ENCODE data around the gene ASB8. TPM values are rescaled to one million over a fixed set of nuclear protein-coding genes. Genes with fewer than 3 reads are reported as not detected.
A peak's percentile ranks its signal among the peaks of the same experiment; 100 is the strongest.

Gene ASB8, protein sequence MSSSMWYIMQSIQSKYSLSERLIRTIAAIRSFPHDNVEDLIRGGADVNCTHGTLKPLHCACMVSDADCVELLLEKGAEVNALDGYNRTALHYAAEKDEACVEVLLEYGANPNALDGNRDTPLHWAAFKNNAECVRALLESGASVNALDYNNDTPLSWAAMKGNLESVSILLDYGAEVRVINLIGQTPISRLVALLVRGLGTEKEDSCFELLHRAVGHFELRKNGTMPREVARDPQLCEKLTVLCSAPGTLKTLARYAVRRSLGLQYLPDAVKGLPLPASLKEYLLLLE
- 24.7 TPM for total RNA-seq

DNA sequence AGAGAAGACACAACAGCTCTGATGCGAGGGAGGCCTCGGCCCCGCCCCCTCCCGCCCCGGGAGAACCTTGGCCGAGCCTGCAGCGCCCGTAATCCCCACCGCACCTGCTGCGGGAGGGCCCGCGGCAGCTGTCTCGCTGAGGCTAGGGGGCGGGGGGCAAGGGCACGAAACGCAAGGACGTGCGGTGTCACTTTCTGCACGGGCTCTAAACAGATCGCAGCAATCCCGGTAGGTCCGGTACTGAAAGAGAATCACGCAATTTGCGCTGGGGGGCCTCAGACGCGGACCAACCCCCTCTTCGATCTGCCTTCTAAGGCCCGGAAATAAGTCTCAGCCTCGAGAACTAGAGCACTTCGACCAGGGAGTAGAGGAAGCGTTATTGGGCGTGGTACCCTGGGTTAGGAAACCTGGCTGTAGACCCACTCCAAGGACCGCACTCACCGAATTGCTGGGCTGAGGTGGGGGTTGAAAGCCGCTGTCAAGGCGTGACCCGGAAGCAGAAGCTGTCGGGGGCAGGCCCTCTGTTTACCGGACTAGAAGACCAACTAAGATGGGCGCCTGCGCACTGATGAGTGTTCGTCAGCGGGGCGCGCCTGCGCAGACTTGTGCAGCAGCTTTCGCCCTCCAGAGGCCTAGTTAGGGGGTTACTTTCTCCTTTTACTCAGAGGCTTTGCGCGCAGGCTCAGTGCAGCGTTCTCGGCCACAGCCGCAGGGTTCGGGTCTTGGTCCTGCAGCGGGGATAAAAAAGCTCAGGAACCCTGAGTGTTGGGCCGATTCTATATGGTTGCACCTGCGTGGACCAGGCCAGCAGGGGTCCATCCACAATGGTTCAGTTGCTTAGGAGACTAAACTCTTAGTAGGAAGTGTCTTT lies at the start of gene ASB8:
ASB8 (minus strand) TSS at position 498 of the 871 bp plus-strand sequence. CDS start 4,019 bp downstream, outside the sequence.
- DNase-seq (ENCODE audit: low spot score), result peak; percentile 99
- ATAC-seq, result peak; percentile 97

DNA sequence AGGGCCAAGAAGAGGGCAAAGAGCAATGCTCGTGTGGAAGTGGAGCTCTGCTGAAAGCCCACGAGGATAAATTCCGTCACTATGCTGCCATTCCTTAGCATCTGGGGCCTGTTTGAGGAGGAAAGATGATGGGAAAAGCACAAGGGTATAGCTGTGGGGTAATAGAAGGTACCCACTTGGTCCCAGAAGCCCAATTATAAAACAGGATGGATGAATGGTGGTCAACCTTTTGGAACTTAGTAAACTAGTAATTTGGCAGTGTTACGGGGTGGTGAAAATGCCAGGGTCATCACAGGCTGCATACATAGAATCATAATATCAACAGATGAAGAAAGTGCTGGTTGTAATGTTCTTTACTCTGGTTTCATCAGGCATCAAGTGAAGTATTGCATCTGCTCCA lies 45.9 kb upstream of the ASB8 start, which contains the start of gene OR10AD1:
OR10AD1 (minus strand) TSS at position 101 of the 400 bp plus-strand sequence; CDS start at position 101, 0 bp downstream.
- no peak for ATAC-seq

DNA sequence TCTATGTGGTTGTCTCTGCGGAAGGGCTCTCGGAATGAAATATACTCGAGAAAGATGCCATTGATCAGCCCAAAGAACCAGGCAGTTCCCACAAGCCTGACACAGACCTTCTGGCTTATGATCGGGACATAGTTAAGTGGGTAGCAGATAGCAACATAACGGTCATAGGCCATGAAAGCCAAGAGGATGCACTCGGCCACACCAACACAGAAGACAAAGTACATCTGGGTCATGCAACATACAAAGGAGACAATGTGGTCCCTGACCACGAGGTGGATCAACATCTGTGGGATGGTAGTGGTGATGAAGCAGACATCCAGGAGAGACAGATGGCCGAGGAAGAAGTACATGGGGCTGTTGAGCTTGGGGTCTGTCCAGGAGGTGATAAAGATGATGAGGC lies 45.5 kb upstream of the ASB8 start:
- DNase-seq (ENCODE audit: low spot score), result no peak
- no peak for ATAC-seq

More for the DNA sequence above, 45.9 kb upstream of the ASB8 start, which contains the start of gene OR10AD1:
- no peak for DNase-seq (ENCODE audit: low spot score)

DNA sequence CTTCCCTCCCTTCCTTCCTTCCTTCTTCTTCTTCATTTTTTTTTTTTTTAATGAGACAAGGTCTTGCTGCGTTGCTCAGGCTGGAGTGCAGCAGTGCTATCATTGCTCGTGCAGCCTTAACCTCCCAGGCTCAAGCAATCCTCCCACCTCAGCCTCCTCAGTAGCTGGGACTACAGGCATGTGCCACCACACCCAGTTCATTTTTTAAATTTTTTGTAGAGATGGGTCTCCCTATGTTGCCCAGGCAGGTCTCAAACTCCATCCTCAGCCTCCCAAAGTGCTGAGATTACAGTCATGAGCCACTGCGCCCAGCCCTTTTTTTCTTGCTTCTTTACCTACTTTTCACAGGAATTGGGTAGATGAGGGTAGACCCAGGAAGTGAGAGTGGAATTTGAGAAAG lies 44.2 kb upstream of the ASB8 start:
- DNase-seq (ENCODE audit: low spot score) (no peak), ATAC-seq (no peak)

DNA sequence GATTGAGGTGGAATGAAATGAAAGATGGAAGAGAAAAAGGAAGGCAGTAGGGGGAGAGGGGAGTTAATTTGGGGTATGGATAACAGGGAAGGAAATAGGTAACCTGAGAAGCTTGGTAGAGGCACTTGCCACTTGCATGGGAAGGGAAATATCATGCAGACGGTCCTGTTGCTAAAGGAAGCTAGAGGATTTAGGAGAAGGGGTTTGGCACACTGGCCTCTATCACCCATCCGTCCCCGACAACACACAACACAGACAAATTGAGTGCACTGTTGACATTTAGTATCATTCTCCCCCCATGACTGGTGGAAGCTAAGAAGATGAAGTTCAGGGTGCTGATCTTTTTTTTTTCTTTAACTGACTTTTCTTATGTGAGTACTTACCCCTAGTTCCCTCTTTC lies 43.8 kb upstream of the ASB8 start:
- ATAC-seq, result no peak
- DNase-seq (ENCODE audit: low spot score), result no peak

DNA sequence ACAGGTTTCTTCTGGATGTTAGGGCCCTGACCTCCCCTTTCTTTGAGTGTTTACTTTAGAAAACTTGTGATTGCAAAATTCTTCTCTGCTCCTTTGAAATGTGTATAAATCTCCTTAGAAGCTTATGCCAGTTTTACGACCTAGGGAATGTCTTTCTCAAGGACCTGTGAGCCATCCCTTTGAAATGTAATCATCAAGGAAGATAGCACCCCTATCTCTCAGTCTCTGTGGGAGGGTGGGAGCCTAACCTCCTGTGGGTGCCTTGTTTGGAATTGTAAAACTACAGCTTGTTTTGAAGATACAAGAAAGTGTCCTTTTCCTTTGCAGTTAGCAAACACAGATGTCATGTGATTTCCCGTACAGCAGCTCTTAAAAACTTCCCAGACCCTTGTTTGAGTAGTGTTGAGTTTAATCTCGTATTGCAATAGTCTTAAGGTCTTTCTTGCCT lies 42.5 kb upstream of the ASB8 start:
- DNase-seq (ENCODE audit: low spot score) (no peak), ATAC-seq (no peak)

DNA sequence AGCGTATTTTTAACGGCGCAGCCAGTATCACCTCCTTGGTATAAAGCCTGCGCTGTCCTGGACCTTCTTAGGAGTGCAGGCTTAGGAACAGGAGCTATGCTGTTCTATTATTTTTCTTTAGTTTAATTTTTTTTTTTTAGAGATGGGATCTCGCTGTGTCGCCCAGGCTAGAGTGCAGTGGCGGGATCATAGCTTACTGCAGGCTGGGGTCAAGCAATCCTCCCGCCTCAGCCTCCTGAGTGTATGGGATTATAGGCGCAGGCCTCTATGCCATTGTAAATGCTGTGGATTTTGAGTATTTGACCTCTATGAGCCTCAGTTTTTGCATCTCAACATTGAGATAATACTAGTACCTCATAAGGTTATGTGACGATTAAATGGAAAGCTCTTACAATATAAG lies 41.7 kb upstream of the ASB8 start:
- no peak for DNase-seq (ENCODE audit: low spot score)
- no peak for ATAC-seq

DNA sequence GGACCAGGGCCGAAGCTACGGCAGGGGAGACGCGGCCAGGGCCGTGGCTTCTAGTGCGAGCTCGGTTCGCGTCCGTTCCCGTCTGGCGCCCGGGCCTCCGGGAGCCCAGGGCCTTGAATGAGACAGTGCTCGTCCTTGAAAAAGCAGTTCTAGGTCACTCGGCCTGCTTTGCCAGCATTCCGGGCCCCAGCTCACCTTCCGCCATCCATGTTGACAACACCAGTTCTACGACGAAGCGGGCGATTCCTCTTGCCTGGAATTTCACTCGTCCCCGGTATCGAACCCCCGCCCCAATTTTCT lies 41.3 kb upstream of the ASB8 start:
- peak; percentile 48 for DNase-seq (ENCODE audit: low spot score)

DNA sequence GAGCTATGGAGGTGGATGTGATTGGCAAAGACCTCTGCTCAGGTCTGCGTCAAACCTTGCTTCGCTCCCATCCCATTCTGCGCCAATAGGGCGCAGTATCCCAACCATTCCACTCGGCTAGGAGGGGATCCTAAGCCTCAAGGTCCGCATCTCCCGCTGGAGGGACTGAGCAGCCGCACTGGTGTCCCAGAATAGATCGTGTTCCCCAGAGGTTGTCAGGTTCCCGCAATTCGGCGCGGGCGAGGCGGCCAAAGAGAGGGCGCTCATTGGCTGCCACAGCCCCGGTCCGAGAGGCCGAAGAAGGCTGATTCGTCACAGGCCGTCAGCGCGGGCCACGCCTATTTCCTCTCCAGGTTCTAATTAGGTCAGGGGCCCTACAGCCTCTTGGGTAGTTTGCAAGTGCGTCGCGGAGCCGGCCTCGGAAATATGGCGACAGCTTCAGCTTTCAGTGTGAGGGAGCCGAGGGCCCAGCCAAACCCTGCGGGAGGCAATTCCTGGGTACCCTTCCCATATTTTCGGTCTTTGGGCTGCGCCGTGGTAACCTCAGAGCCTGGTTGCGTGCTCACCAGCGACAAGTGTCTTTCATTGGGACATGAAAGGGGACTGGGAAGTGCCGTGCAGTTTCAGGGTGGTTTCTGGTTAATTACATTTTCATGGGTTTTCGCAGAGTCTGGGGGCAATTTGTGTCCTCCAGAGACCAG lies 40.8 kb upstream of the ASB8 start:
- peak; percentile 96 for ATAC-seq
- DNase-seq (ENCODE audit: low spot score), result peak; percentile 95

More for the DNA sequence above, 41.3 kb upstream of the ASB8 start:
- ATAC-seq, result peak; percentile 48

DNA sequence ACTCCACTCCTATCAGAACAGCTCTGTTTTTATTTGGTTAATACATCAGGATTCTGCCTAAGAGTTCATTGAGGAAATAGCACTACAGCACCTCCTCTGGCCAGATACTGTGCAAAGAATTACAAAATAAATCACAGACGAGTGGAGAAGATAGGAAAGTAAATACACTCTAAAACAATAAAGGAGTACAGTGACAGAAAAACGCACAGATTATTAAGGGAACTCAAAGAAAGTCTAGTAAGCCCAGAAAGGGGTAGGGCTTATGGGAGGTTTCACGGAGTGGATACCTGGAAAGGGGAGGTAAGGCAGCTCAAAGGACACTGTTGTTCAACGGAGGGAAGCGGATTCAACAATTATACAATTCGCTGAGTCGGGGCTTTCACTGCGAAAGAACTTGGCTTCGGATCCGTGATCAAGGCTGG lies 40.2 kb upstream of the ASB8 start:
- DNase-seq (ENCODE audit: low spot score), result no peak
- ATAC-seq, result peak; percentile 38

DNA sequence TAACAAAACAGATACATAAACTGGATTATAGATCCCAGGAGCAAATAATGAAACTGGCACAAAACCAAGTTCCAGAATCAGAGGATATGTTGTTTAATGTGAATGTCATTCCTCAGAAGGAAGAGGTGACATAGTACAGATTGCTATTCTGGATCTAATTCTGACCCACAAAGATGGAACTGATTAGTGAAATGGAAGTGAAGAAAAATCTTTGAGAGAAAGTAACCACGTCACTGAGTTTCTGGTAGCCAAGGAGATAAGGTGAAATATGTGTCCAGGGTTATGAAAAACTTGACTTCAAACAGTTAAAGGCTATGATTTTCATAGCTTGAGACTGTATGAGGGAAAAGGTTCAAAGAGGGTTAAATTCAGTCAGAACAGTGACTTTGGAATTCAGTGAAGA lies 37.5 kb upstream of the ASB8 start:
- no peak for DNase-seq (ENCODE audit: low spot score)
- ATAC-seq, result no peak

DNA sequence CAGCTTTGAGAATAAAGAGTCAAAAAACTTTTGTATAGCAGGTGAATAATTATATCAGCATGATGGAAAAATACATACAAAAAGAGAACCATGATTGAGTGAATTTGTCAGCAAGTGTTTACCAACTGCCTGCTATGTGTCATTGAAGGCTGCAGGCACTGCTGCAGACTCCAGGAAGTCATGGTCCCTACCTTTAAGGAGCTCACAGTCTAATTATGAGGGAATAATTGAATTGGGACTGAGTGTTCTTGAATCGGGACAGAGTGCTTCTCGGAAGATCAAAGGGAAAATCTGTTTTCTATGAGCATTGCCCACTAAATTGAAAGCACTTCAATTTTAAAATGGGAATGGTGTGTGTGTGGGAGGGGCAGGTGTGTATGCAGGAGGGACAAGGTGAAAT lies 36.3 kb upstream of the ASB8 start:
- ATAC-seq, result no peak
- DNase-seq (ENCODE audit: low spot score), result no peak

DNA sequence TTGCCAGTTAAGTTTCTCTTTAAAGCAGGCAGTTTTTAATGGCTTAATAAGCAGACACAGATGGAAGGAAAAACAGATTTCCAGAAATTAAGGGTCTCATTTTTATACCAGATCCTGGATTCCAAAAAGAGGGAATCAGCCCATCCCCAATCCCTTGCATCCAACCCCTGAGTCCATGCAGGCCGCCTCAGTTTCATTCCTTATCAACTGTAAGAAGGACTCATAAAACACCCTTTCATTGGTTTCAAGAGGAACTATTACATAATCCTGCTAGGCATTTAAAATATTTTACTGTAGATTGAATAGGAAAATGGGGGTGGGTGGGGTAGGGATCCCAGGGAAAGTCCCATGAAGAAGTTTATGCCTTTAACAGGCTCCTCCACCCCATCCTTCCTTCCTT lies 35.5 kb upstream of the ASB8 start:
- DNase-seq (ENCODE audit: low spot score) (no peak), ATAC-seq (no peak)

DNA sequence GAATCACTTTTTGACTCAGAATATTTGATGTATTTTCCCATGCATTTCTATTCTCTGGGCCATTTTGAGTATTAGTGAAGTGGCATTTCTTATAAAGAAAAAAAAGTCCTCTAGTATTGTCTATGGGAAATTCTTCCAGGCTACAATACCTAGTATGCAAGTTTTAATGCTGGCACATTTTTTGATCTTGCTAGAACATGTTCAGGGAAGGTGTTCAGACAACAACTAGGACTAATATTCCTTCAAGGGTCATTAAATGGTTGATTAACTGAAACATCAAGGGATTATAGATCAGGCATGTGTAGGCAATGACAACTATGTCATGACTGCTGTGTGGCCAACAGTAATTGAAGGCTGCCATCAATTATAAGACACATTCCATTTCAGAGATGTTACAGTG lies 33.8 kb upstream of the ASB8 start:
- DNase-seq (ENCODE audit: low spot score), result no peak
- ATAC-seq, result no peak

DNA sequence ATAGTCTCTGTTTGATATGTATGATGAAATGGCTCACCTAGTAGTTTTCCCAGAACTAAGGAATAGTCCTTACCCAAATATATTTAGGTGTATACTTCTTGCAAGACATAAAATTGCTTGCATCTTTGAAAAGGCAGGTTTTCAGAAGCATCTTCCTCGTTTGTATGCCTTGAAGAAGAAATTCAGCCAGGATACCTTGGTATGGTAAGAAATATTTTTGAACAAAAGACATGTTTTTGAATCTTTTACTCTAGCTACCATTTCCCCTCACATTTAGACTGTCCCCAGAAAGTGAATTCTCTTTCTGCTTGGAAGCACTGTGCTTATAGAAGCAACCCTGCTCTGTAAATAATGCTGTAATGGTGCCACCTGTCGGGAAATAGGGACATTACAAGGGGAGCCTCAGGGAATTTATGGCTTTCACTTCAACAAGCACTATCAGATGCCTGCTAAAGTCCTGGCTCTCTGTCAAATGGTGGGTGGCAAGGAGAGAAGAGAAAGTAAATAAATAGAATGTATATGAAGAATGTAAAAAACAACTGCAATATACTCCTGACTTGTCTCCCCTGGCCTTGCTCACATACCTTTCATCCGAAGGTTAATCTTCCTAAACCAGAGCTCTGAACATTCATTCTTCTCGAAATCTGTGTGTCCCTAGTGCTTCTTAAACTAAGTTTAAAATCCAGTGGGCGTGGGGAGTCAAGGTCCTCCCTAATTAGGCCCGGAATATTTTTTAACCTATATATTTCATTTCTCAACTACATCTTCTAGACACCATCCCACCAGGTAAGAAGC lies 32.2 kb upstream of the ASB8 start:
- DNase-seq (ENCODE audit: low spot score), result no peak
- ATAC-seq, result peak; percentile 95

DNA sequence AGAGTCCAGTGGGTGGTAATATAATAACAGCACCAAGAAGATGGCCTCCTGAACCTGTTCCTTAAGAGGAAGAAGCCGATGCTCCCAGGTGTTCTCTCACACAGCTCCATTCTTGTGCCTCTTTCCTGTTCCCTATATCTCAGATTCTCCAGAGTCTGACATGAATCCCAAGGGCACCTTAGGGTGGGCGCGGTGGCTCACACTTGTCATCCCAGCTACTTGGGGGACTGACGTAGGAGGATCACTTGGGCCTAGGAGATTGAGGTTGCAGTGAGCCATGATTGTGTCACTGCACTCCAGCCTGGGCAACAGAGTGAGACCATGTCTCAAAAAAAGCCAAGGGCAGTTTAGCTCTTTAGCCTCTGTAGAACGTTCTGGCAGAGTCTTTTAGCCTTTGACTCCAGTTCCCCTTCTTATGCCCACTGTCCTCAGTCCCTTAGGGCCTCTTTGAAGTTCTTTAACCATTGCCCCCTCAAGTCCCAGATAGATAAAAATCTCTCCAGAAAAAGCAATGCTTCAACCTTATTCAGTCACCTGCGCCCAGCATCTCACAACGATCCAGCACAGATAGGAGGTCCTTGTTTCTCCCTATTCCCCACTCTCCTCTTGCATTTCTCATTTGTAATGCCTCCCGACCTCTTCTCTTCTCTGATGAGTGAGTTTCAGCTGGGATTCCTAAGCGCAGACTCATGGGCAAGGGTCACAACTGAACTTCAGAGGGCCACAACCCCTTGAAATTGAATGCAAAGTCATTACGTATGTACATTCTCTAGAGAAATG lies 30.8 kb upstream of the ASB8 start:
- no peak for ATAC-seq
- no peak for DNase-seq (ENCODE audit: low spot score)

DNA sequence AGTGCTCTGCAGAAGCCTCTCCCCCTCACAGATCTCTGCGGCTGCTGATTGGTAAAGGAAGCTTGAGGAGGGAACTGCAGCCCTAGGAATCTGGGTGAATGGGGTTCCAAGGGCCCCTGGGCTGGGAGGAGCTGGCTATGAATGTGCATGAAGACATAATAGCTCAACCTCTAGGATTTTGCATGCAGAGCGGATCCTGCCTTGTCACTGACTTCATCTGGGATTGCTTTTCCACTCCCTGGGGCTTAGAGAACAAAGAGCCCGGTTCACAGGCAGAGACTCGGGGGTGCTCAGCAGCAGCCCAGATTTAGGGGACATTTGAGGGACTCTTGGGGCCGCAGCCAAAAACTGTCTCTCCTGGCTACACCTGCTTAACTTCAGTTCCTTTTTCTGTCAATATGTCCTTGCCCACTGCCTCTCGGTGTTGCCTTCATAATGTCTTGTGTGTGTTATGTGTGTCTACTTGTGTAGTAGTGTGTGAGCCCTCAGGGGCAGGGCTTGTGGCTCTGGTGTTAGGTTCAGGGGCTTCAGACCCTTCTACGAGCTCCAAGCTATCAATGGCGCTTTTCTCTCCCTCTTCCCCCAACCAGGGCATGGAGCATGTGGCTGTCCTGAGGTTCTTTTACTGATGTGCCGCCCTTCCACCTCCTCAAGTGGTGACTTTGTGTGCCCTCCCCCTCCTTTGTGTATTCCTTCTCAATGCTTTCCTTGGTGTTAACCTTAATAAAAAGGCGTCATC lies 28.0 kb upstream of the ASB8 start:
- ATAC-seq (no peak), DNase-seq (ENCODE audit: low spot score) (no peak)

DNA sequence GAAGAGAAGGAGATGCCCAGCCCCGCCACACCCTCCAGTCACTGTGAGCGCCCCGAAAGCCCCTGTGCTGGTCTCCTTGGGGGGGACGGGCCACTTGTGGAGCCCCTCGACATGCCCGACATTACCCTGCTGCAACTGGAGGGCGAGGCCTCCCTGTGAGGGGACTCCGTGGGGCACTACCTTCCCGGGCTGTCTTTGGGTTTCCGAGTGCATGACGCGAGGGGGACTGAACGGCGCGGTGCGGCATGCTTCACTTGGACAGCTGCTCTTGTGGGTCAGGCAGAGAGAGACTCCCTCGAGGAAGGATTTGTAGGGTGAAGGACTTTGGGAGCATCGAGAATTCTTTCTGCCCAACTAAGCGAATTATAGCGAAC lies 27.2 kb upstream of the ASB8 start:
- ATAC-seq, result no peak
- no peak for DNase-seq (ENCODE audit: low spot score)

DNA sequence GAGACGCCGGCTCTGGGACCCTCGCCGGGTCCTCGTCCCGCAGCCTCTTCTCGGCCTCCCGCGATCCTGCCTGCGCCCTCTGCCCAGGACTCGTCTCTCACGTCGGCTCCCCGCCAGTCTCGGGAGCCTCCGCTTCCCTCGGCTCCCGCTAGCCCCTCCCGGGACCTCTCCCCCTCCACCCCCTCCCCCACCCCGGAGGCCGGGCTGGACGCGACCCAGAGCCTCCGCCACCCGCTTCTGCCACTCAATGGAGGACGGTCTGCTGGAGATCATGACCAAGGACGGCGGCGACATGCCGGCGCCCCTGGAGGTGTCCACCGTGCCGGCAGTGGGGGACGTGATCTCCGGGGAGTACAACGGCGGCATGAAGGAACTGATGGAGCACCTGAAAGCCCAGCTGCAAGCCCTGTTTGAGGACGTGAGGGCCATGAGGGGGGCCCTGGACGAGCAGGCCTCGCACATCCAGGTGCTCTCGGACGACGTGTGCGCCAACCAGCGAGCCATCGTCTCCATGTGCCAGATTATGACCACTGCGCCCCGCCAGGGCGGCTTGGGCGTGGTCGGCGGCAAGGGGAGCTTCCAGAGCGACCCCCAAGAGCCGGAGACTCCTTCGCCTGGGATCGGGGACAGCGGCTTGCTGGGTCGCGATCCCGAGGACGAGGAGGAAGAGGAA lies 26.7 kb upstream of the ASB8 start:
- DNase-seq (ENCODE audit: low spot score) (no peak), ATAC-seq (peak; percentile 13)

Measured in left lobe of liver (tissue), 2 donors.